Measurements from ENCODE around the gene PTGIR.
"Not testable (repeated sequence)": the region's sequence is repeated elsewhere in the genome, so short reads cannot be mapped to it uniquely, and the experiment has no call there.

PTGIR gene

DNA sequence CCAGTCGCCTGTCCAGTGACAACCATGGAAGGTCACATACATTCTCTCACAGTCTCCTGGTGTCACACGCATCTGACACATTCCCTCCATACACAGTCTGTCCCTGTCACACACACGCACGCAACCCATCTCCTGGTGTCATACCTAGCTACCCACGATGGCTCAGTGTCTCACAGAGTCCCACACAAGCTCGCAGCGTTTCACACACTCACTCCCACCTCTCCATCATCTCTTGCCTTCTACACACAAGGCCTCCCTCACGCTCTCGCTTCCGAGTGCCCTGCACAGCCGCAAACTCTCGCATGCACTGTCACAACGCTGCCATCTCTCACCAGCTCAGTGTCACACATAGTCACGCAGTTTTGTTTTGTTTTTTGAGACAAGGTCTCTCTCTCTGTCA lies 12.3 kb upstream of the PTGIR start:
- no peak for DNase-seq (ENCODE audit: low read depth)

DNA sequence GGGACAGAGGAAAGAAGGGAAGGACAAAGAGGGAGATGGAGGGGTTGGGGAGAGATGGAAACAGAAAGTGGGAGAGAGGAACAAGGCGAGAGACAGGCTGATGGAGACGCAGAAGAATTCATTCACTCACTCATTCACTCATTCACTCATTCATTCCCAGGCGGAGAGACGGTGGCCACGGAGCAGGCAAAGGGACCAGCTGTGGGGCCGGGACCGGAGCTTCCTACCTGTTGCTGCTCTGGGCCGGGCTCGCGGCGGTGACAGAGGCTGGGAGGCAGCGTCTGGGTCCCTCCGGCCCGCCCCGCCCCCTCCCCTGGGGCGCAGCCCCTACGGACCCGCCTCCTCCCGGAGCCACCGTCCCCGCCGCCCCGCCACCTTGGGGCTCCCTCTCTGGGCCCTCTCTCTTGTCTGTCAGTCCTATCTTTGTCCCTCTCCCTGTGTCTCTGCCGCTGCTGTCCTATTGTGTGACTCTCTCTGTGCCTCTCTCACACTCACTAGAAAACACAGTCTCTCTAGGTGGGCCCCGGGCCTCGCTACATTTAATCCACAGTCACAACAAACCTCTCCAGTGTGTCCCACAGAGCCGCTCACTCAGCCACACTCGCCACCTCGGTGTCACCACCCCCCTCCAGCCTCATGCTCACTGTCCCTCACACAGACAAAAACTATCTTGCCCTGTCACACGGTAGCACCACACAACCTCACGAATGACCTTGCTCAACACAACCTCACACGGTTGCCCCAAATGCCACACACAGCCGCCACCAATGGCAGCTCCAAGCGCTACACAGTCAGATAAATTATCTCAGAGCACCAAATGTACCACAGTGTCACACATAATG lies 11.3 kb upstream of the PTGIR start, which contains the start of gene GNG8:
TSS of gene GNG8 (minus strand) at position 283 of the 842 bp plus-strand sequence. CDS start 1,520 bp downstream, outside the sequence.
- no peak for DNase-seq (ENCODE audit: low read depth)

DNA sequence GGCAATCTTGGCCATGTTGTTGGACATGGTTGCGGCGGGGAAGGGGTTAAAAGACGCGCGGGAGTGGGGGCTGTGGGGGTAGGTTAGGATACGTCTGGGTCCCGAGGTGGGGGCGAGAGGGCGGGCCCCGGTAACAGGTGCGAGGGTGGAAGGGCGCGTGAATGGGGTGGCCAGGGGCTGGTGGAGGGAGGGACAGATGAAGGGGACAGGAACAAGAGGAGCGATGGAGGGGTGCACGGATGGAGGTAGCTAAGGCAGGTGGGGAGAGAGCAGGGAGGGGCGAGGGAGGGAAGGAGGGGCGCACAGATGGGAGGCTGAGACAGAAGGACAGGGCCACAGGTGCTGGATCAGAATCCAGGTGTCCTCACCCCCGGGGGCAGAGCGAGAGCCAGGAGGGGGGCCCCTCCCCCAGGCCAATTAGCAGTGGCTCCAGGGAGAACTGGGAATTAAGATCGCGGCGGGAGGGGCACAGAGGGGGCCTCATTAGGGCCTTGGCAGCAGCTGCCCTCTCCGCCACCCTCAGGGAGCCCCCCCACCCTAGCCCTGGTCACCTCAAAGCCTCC lies 9.8 kb upstream of the PTGIR start:
- DNase-seq (ENCODE audit: low read depth) = no peak

DNA sequence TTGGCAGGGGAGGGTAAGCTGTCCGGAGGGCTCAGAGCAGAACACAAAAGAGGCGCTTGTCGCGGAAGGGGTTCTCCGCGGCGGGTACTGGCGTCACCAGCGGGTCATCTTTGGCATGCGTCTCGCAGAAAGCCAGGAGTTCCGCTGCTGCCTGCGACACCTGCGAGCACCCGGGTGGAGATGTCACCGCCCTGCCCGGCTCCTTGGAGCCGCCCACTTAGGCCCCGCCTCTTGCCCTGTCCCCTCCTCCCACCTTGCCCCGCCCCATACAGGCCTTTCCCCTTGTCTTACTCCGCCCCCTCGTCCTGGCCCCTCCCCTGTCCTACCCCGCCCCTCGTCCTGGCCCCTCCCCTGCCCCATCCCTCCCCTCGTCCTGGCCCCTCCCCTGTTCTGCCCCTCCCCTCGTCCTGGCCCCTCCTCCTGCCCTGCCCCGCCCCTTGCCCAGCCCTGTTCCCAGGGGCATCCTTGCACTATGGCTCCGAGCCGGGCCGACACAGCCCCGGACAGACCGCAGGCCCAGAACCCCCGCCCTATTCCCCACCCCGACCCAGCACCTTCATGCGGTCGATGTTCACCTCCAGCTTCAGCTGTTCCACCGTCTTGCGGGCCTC lies 9.3 kb upstream of the PTGIR start:
- DNase-seq (ENCODE audit: low read depth) = peak; percentile 92

DNA sequence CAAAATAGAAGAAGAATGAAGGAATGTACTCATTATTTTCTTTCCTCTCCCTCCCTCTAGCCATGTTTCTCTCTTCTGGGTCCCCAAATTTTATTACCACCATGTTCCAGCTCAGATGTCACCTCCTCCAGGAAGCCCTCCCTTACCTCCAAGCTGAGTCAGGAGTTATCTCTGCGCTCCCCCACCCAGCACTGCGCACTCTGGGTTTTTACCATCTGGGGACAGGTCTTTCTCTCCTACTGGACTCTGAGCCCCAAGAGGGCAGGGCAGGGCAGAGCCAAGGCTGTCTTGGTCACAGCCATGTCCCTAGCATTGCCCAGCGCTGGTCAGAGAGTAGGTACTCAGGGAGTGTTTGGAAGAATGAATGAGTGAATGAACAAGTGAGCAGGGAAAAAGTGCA lies 8.2 kb upstream of the PTGIR start:
- no peak for DNase-seq (ENCODE audit: low read depth)

DNA sequence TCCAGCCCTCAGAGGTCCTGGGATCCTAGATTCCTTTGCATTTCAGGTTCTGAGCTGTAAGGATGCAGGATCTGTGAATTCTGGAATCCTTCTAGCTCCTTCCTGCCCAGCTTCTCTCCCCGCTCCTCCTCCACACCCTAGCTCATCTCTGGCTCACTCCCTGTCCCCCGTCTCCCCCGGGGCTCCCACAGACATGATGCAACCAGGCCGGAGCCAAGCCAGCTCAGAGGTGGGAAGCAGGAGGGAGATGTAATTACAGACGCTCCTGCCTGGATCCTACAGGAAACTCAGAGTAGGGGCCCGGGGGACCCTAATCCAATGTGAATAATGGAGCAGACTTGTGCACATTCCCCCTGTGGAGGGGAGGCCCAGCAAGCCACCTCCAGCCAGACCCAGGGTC lies 6.6 kb upstream of the PTGIR start:
- DNase-seq (ENCODE audit: low read depth) = no peak

DNA sequence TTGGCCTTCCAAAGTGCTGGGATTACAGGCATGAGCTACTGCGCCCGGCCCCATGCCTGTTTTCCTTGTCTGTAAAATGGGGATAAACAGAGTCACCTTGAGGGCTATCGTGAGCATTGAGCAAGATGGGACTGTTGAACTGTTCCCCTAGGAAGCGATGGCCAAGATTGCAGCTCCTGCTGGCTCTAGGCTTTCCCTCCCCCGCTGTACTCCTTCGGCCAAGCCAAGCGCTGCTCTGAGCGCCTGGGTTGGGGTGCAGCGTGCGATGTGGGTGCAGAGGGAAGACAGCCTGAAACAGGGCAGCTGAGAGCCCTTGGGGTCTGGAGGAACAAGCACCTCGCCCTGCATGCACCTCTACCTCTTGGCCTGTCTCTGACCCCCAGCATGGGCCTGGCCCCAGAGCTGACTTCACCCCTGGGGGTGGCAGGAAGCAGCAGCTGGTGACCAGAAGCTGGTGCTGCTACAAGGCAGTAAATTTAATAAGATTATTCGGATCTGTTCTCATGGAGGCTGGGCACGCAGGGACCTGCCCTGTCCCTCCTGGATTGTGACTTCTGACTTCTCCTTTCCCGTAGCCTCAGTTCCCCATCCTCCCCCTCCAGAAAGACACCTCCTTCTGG lies 5.8 kb upstream of the PTGIR start:
- DNase-seq (ENCODE audit: low read depth) = no peak

DNA sequence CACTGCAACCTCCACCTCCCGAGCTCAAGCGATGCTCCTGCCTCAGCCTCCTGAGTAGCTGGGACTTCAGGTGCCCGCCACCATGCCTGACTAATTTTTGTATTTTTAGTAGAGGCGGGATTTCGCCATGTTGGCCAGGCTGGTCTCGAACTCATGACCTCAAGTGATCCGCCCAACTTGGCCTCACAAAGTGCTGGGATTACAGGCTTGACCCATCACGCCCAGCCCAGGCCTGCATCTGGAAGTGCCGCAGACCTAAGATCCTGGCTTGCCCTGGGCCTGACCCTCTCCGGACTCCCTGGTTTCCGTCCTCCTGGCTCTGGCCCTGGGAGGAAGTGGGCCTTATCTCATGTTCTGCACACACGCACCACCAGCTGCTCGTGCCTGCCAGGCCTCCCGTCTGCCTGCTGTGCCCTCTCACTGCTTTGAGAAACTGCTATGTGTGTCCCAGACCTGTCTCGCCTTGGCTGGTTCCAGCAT lies 4.7 kb upstream of the PTGIR start:
- DNase-seq (ENCODE audit: low read depth) = no peak

DNA sequence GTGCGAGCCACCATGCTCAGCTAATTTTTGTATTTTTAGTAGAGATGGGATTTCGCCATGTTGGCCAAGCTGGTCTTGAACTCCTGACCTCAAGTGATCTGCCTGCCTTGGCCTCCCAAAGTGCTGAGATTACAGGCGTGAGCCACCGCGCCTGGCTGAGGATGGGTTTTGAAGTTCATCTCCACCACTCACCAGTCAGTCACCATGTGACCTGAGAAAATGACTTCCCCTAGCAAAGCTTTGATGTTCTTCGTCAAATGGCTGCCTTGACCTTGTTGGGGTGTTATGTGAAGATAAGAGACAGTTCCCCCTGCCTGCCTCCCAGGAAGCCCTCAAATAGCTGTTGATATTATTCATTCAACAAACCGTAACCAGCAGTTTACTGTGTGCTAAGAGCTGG lies 4.1 kb upstream of the PTGIR start:
- DNase-seq (ENCODE audit: low read depth) = not testable (repeated sequence)

DNA sequence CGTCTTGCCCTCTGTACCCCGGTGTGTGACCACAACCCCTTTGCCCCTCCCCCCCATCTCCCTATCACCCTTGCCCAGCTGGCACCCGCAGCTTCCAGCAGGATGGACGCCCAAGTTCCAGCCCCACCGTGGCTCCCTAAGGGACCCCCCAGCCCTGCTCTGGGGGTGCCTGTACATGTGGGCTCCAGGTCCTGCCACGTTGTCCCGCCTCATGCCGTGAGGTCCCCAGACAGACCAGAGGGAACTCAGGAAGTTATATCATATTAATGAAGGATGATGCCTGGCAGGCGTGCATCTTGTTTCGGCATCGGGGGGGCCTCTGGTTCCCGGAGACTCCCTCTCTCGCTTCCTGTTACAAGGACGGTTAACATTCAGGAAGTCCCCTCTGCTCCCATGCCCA lies 1.6 kb upstream of the PTGIR start:
- no peak for DNase-seq (ENCODE audit: low read depth)

DNA sequence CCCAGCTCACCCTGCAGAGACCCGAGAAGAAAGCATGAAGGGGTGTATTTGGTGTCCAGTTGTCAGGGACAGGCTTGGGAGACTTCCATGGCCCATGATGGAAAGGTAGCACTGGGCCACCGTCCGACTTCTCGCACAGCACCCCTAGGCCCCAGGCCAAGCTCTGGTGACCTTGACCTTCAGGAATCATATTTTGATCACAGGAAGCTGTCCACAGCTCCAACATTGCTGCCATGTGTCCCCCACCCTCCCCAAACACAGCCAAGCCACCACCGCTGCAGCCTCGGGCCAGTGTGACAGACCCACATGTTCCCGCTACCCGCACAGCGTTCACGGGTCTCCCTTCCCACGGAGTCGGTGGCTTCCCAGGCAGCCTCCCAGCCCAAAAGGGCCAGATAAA lies 842 bp upstream of the PTGIR start:
- DNase-seq (ENCODE audit: low read depth) = no peak

DNA sequence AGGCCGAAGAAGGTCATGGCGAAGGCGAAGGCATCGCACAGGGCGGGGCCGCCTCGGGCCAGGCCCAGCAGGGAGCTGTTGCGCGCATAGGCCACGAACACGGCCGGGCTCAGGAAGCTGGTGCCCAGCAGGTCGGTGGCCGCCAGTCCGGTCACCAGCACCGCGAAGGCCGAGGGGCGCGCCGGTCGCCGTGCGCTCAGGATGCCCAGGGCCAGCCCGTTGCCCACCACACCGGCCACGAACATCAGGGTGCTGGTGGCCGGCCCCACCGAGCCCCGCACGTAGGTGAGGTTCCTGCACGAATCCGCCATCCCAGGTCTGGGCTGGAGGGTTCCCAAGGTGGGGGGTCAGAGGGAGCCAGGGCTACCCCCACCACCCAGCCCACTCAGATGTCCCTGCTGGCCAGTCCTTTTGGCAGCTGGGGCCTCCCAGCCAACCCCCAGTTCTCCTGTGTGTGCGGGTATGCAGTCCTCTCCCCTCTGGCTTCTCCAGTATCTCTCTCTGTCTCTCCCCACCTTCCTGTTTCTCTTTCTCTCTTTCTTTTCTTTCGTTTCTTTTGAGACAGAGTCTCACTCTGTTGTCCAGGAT lies 880 bp downstream of the PTGIR start:
- DNase-seq (ENCODE audit: low read depth) = no peak

DNA sequence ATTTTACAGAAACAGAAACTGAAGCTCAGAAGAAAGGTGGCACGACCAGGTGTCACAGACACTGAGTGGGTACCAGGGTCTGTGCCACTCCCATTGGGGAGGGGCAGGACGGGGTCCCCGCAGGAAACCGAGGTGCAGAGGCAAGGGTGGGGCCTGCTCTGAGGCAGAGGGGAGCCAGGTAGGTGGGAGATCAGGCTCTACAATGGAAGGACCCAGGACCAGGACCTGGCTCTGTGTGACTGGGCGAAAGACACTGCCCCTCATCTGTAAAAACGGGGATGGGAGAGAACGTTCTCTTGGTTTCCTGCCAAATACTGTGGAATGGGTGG lies 2.8 kb downstream of the PTGIR start:
- no peak for DNase-seq (ENCODE audit: low read depth)

DNA sequence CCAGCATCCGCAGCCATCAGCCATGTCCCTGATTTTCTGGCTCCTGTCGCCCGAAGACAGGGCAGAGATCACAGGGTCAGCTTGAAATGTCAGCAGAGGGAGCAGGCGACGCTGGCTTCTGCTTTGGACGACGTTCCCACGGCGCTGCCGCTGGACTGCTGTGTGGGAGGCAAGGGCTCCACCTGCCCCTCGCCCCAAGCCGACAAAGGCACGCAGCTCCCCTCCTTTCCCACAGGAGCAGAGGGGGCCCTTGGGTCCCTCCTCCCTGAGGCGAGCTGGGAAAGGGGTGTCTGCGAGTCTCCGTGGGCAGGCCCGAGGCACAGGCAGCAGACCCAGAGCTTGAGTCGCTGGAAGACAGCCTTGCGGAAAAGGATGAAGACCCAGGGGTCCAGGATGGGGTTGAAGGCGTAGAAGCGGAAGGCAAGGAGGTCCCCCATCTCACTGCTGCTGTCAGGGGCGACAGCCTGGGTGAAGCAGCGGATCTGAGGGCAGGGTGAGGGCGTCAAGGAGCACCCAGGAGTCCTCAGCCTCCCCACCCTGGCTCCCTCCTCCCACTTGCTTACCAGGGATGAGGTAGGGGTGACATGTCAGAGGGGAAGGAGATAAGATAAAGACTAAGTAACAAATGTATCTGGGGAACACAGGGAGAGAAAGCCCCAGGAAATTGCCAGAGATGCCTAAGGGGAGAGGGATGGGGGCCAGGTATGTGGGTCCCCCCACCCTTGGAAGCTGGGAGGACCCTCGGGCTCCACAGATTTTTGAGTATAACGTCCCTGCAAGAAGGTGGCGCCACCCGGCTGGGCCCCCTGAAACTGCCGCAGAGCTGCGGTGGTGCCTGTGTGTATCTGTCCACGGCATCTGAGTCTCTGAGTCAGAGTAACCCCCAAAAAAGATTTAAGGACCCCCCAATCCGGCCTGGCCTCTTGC lies 3.4 kb downstream of the PTGIR start:
- no peak for DNase-seq (ENCODE audit: low read depth)

DNA sequence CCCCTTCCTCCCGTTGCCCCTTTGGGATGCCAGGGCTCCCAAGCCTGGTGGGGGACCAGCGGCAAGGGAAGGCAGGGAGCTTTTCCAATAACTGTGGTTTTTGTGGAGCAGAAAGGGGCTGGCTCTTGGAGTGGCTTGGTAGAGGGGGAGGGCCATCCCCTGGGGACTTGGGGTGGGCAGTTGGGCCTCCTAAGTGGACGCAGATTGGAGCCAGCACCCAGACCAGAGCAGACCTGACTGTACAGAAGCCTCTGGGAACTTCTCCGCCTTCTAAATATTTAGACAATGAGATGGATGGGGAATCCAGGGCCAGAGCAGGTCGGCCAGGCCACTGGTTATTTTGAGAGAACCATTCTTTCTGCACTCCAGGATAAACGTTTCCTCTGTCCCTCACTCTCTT lies 4.2 kb downstream of the PTGIR start:
- no peak for DNase-seq (ENCODE audit: low read depth)

DNA sequence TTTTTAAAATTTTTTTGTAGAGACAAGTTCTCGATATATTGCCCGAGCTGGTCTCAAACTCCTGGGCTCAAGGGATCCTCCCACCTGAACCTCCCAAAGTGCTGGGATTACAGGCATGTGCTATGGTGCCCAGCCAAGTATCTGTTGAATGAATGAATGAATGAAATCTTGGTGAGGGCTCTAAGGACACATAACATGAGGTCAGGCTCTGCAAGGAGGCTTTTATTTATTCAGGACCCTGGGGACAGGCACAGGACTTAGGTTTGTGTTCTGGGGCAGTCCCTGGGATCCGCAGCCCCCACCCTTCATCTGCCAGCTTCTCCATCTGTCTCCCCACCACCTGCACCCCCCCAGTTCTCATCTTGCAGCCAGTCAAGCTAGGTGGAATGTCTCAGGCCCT lies 4.6 kb downstream of the PTGIR start:
- DNase-seq (ENCODE audit: low read depth) = no peak

DNA sequence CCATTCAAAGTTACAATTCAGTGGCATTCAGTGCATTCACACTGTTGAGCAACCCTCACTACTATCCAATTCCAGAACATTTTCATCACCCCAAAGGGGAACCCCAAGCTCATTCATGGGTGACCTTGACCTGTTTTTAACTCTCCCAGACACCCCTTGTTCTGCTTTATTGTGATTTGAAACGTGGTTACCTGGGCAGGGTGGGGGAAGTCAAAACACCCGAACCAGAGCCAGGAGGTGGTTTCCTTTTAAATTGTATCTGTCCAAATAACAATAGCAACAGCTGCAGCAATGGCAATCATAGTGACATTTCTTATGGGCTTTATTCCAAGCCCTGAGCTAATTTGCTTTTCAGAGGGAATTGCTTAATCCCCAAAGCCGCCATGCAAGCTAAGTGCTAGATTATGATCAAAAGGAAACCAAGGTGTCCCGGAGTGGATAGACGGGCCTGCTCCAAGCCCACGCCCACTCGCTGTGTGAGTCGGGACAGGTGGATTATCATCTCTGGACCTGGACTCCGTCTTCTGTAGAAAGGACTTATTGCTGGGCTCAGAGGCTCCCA lies 6.1 kb downstream of the PTGIR start:
- no peak for DNase-seq (ENCODE audit: low read depth)

DNA sequence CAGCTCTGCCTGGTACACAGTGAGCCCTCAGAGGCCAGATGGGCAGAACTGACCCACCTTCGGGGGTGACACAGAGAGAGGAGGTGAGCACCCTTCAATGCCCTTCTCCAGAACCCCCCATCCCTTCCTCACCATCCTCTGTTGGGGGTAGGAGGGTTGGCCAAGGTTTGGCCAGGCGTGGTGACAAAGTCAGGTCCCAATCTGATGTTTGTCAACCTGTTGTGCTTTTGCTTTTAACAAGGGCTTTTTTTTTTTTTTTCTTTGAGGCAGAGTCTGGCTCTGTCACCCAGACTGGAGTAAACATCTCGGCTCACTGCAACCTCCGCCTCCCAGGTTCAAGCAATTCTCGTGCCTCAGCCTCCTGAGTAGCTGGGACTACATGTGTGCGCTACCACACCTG lies 7.3 kb downstream of the PTGIR start:
- DNase-seq (ENCODE audit: low read depth) = no peak

DNA sequence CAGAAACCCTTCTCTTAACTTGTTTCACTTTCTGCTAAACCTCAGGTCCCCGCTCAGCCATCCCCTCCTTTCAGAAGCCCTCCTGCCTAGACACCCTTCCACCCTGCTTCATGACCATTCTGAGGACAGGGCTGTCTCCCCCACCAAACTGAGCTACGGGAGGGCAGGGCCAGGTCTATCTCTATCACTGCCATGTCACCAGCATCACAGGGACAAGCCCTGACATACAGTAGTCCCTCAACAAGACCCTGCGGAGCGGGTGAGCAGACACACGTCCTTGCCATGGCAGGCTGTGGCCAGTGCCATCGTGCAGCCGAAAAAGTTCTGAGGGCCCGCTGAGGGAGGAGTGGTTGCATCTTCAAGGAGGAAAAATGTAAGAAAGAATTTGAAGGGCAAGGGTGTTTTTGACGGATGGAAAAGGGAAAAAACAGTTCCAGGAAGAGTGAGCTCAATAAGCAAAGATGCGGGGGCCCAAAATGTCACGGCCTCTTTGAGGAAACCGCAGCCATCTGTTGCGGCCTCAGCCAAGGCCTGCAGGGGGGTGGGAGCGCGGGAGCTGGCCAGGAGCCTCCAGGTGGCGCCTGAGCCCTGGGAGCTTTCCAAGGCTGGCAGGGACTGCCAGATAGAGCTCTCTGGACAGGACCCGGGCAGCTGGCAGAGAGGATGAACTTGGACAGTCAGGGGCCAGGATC lies 8.1 kb downstream of the PTGIR start:
- no peak for DNase-seq (ENCODE audit: low read depth)

DNA sequence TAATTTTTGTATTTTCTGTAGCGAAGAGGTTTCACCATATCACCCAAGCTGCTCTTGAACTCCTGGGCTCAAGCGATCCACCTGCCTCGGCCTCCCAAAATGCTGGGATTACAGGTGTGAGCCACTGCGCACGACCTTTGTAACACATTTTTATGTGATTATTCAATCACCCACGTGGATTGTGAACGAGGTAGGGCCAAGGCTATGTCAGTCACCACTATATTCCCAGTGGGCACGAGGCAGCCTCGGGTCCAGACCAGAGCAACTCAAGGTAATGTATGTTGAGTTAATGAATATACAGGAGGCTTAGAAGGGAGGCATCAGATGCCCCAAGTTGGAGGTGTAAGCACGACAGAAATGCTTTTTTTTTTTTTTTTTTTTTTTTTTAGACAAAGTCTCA lies 8.9 kb downstream of the PTGIR start:
- DNase-seq (ENCODE audit: low read depth) = no peak

Measured in stimulated activated CD4-positive, alpha-beta T cell treated with anti-CD3 and anti-CD28 coated beads, Interleukin-2, amount 100 ng/mL, for 4 hours (primary cell).